ENCODE data around the gene DDX20. TPM values are rescaled to one million over a fixed set of nuclear protein-coding genes. Genes with fewer than 3 reads are reported as not detected.

The DDX20 gene
- total RNA-seq, 4 donors from 2014 or later, result 22.2 to 32.9 (median 29.2) TPM

DNA sequence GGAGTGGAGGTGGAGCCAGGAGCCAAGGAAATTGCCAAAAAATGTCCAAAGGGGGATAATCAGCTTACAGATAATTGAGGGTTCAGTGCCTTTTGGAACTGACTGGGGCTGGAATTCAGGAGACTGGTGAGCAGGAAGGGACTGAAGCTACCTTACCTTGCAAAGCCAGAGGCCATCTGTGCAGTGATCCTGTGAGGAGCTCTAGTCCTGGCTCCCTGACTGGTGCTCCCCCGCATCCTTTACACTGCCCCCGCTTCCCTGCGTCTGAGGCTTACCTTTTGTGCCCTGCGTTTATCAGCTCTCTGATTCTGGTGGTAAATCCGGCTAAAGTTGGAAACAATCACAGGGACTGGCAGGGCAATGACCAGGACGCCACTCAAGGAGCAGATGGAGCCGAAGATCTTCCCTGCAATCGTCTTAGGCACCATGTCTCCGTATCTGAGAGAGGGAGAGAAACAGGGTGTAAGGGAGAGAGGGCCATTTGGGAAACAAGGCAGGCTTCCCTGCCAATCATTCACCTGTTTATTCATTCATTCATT is 31.0 kb downstream of the DDX20 start:
- no peak overlapping the region for H3K4me3 ChIP-seq
- no peaks in the 10 kb centered on the region for H3K4me1 ChIP-seq
- intact Hi-C loops (cut with DNase I; ENCODE audit: low total_unique reads), result no loop called here
- no peaks in the 10 kb centered on the region for H3K36me3 ChIP-seq
- H3K9me3 ChIP-seq, result no peaks in the 10 kb centered on the region
- no peak for ATAC-seq
- no peak for DNase-seq
- TF ChIP-seq, protein P1, sequence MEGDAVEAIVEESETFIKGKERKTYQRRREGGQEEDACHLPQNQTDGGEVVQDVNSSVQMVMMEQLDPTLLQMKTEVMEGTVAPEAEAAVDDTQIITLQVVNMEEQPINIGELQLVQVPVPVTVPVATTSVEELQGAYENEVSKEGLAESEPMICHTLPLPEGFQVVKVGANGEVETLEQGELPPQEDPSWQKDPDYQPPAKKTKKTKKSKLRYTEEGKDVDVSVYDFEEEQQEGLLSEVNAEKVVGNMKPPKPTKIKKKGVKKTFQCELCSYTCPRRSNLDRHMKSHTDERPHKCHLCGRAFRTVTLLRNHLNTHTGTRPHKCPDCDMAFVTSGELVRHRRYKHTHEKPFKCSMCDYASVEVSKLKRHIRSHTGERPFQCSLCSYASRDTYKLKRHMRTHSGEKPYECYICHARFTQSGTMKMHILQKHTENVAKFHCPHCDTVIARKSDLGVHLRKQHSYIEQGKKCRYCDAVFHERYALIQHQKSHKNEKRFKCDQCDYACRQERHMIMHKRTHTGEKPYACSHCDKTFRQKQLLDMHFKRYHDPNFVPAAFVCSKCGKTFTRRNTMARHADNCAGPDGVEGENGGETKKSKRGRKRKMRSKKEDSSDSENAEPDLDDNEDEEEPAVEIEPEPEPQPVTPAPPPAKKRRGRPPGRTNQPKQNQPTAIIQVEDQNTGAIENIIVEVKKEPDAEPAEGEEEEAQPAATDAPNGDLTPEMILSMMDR (IDR thresholded peaks at IDR 0.05 in 4 of 5, conservative IDR thresholded peaks at IDR 0.05 in 1 of 5), result no peak
- no peak for TF ChIP-seq POLR2A (IDR thresholded peaks at IDR 0.05)
- no peak overlapping the region for H3K27ac ChIP-seq
- in situ Hi-C loops (cut with MboI; ENCODE audit: low sequenced_read_pairs in 4 of 4), result loop anchor here in 2 of 4 donors (25.0 kb wide), 2 partner anchors 201 to 551 kb away; partner anchors contain the start of gene KCND3 (in 2 of the 2)
- H3K27me3 ChIP-seq, result no peaks in the 10 kb centered on the region

DNA sequence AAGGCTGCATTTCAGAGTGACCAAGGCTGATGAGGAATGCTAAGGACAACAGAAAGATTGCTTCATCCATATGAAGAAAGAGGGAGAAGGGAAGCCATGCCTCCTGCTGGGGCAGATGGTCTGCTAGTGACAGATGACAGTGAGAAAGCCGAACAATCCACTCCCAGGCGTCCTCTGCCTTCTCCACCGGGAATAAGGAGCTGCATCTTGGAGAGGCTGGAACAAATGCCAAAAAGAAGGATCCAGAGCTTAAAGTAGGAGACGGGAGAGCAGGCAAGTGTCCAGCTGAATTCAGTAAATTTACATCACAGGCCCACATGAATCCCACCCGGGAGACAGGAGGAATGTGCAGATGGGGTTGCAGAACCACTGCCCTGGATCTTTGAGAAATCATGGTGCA is 33.4 kb downstream of the DDX20 start:
- in situ Hi-C loops (cut with MboI; ENCODE audit: low sequenced_read_pairs in 4 of 4), result loop anchor here in 2 of 4 donors (25.0 kb wide), 2 partner anchors 198 to 548 kb away; partner anchors contain the start of gene KCND3 (in 2 of the 2)
- Histone ChIP-seq H3K4me1 (no peaks in the 10 kb centered on the region), H3K9me3 (no peaks in the 10 kb centered on the region), H3K27ac (peak overlapping the region in 1 of 4 donors; percentile 16), H3K4me3 (no peak overlapping the region), H3K36me3 (no peaks in the 10 kb centered on the region), H3K27me3 (no peaks in the 10 kb centered on the region)
- no peak for DNase-seq
- TF ChIP-seq POLR2A (IDR thresholded peaks at IDR 0.05), result no peak
- TF ChIP-seq, protein P1 (IDR thresholded peaks at IDR 0.05 in 4 of 5, conservative IDR thresholded peaks at IDR 0.05 in 1 of 5), result no peak
- intact Hi-C loops (cut with DNase I; ENCODE audit: low total_unique reads), result no loop called here
- ATAC-seq, result no peak

DNA sequence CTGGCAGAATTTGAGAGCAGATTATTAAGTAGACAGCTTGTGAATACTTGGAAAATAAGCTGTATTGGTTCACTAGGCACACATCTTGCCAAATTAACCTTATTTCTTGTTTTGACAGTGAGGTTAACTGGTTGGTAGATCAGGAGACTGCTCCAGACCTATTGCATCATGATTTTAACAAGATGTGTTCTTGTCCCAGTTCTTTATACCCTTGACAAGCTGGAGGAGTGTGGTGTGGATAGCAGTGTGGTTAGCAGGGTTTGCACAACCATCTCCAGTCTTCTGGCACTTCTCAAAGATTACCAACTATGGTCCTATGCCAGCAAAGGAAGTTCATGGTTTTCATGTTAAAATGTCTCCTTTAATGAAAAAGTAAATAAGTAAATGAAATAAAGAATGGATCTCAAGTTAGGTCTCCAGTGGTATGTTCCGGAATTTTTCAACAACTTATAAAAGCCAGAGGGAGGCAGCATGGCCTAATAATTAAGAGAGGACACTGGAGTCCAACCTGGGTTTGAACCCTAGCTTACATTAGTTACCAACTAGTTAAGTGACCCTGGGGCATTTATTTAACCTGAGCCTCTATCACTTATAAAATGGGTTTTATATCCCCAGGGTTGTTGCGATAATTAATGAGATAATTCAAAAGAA is 34.1 kb downstream of the DDX20 start:
- in situ Hi-C loops (cut with MboI; ENCODE audit: low sequenced_read_pairs in 4 of 4), result loop anchor here in 2 of 4 donors (10.0 to 25.0 kb wide), 4 partner anchors 198 to 575 kb away; partner anchors contain the start of gene KCND3 (in 2 of the 2)

DNA sequence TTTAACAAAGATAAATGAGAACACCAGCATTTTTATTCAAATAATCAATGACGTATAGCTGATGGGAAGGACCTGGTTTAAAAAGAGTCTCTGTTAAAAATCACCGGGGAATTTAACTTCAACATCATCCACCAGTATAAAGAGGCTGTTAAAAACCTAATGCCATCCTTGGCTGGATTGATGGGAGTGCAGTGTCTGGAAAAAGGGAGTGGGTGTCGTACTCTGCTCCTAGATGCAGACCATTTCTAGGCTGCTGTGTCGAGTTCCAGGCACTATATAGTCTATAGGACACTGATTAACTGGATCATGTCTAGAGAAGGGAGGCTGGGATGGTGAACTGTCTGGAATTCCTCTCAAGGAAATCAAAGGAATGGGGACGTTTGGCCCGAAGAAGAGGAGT is 36.1 kb downstream of the DDX20 start:
- in situ Hi-C loops (cut with MboI; ENCODE audit: low sequenced_read_pairs in 4 of 4) (loop anchor here in 2 of 4 donors (10.0 to 25.0 kb wide), 4 partner anchors 196 to 573 kb away; partner anchors contain the start of gene KCND3 (in 2 of the 2)), intact Hi-C loops (cut with DNase I; ENCODE audit: low total_unique reads) (no loop called here)
- no peak for TF ChIP-seq POLR2A (IDR thresholded peaks at IDR 0.05)
- DNase-seq, result no peak
- H3K36me3 ChIP-seq, result no peaks in the 10 kb centered on the region
- no peak for ATAC-seq
- H3K27ac ChIP-seq, result no peak overlapping the region
- H3K9me3 ChIP-seq, result no peaks in the 10 kb centered on the region
- H3K27me3 ChIP-seq, result no peaks in the 10 kb centered on the region
- no peaks in the 10 kb centered on the region for H3K4me1 ChIP-seq
- H3K4me3 ChIP-seq, result no peak overlapping the region

More for the DNA sequence above, 34.1 kb downstream of the DDX20 start:
- no peak for TF ChIP-seq POLR2A (IDR thresholded peaks at IDR 0.05)
- TF ChIP-seq, protein P1 (IDR thresholded peaks at IDR 0.05 in 4 of 5, conservative IDR thresholded peaks at IDR 0.05 in 1 of 5), result no peak
- no peaks in the 10 kb centered on the region for H3K4me1 ChIP-seq
- H3K4me3 ChIP-seq, result no peak overlapping the region
- intact Hi-C loops (cut with DNase I; ENCODE audit: low total_unique reads), result no loop called here
- peak overlapping the region in 1 of 4 donors; percentile 16 for H3K27ac ChIP-seq
- no peaks in the 10 kb centered on the region for H3K27me3 ChIP-seq
- DNase-seq (no peak), ATAC-seq (peak in 1 of 2 donors; percentile 78)
- H3K9me3 ChIP-seq, result no peaks in the 10 kb centered on the region
- H3K36me3 ChIP-seq, result no peaks in the 10 kb centered on the region

DNA sequence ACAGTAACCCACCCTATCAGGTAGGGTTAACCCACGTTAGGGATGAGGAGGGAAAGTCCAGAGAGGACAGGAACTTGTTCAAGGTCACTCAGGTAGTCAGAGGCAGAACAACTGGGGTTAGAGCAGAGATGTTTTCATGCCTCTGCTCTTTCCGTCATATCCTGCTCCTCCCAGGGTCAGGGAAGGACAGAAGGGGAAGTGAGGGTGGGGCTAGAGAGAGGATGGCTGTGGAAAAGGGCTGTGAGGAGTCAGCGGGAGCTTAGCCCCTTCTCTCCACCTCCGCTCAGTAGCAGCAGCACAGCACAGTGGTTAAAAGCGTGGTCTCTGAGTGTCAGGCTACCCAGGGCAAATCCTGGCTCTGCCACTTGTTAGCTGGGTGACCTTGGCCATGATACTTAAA is 36.5 kb downstream of the DDX20 start:
- Histone ChIP-seq H3K27ac (no peak overlapping the region), H3K9me3 (no peaks in the 10 kb centered on the region), H3K27me3 (no peaks in the 10 kb centered on the region), H3K4me1 (no peaks in the 10 kb centered on the region), H3K36me3 (no peaks in the 10 kb centered on the region), H3K4me3 (no peak overlapping the region)
- DNase-seq (no peak), ATAC-seq (no peak)
- TF ChIP-seq, protein P1 (IDR thresholded peaks at IDR 0.05 in 4 of 5, conservative IDR thresholded peaks at IDR 0.05 in 1 of 5), result no peak
- no peak for TF ChIP-seq POLR2A (IDR thresholded peaks at IDR 0.05)
- in situ Hi-C loops (cut with MboI; ENCODE audit: low sequenced_read_pairs in 4 of 4) (loop anchor here in 2 of 4 donors (10.0 to 25.0 kb wide), 4 partner anchors 195 to 573 kb away; partner anchors contain the start of gene KCND3 (in 2 of the 2)), intact Hi-C loops (cut with DNase I; ENCODE audit: low total_unique reads) (no loop called here)
